ENCODE measurements around the gene RASA2. TPM values are rescaled to one million over a fixed set of nuclear protein-coding genes. Genes with fewer than 3 reads are reported as not detected.

RASA2 gene
- total and polyA plus RNA-seq, 2 of the 4 experiments (the other 2 are of a cell fraction), result 6.1 to 14.0 TPM

DNA sequence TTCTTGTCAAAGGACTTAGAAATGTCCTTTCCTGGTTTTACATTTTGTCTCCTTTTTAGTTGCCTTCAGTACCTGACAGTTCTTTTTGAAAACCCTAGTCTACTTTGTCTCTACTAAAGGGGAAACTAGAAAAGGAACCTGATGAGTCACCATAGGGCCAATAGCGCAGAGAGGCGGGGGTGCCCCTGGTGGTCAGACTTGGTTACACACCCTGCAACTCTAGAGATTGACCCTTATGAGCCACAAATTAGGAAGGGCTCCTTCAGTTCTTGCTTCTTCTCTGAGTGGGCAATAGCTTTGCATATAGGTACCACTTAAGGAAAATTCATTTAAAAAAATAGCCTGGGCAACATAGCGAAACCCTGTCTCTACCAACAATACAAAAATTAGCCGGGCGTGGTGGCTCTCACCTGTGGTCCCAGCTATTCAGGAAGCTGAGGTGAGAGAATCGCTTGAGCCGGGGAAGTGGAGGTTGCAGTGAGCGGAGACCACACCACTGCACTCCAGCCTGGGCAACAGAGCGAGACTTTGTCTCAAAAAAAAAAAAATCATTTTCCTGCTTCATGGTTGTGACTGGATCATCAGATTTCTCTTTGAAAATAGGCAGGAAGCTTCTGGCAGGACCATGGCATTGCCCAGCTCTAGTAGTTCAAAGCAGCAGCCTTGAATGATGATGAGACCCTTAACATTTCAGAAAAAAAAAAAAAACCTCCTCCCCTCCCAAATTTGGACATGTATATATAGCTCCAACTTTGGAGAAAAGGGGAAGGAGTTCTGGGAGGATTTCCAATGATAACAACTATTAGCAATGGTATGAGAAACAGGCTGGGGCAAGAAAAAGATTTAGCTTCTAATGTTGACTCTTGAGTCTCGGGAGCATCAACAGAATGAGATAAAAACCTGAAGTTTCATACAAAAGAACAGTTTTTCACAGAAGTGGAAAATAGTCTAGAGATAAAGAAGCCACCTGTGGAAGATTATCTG is 45.2 kb upstream of the RASA2 start (continued):
- TF ChIP-seq, protein P1, sequence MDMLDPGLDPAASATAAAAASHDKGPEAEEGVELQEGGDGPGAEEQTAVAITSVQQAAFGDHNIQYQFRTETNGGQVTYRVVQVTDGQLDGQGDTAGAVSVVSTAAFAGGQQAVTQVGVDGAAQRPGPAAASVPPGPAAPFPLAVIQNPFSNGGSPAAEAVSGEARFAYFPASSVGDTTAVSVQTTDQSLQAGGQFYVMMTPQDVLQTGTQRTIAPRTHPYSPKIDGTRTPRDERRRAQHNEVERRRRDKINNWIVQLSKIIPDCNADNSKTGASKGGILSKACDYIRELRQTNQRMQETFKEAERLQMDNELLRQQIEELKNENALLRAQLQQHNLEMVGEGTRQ (IDR thresholded peaks at IDR 0.05; ENCODE audit: low read depth, low read length), result no peak
- TF ChIP-seq POLR2A (IDR thresholded peaks at IDR 0.05; ENCODE audit: low read depth, low read length) (no peak), NFE2L2 (IDR thresholded peaks at IDR 0.05; ENCODE audit: low read depth, low read length) (no peak)
